MM.1S (cell line): ENCODE measurements around the gene ZNF862.

ENCODE experiments used
- DNase-seq: peaks from one replicate; pipeline ENCODE4 v3.0.0-alpha.2; 2015
- H2AFZ ChIP-seq: fragments of 300-600 bp; sonication (generic); 2 replicates; pipeline ENCODE4 v1.6.0; 2016; ENCODE audit warnings: antibody characterized with exemption, low read length
- H3F3A ChIP-seq: fragments of 300-600 bp; sonication (generic); 2 replicates; pipeline ENCODE4 v1.6.1; 2016; ENCODE audit warnings: mild to moderate bottlenecking, antibody characterized with exemption, low read length, moderate library complexity, mixed read lengths; ENCODE audit not compliant: insufficient read depth
- H3K27ac ChIP-seq: fragments of 300-600 bp; sonication (generic); 2 replicates; pipeline ENCODE4 v1.5.1; 2016; ENCODE audit warnings: mild to moderate bottlenecking, low read length
- H3K27me3 ChIP-seq: fragments of 300-600 bp; sonication (generic); replicated peaks from 2 replicates; pipeline ENCODE4 v1.6.0; 2016; ENCODE audit warnings: low read length; ENCODE audit not compliant: insufficient read depth
- H3K36me3 ChIP-seq: fragments of 300-600 bp; sonication (generic); replicated peaks from 2 replicates; pipeline ENCODE4 v1.6.1; 2016; ENCODE audit warnings: mild to moderate bottlenecking, low read length, mixed read lengths; ENCODE audit not compliant: insufficient read depth
- H3K4me1 ChIP-seq: fragments of 300-600 bp; sonication (generic); 2 replicates; pipeline ENCODE4 v1.6.1; 2016; ENCODE audit warnings: low read length, mixed read lengths
- H3K4me2 ChIP-seq: fragments of 300-600 bp; sonication (generic); 2 replicates; pipeline ENCODE4 v1.6.0; 2016; ENCODE audit warnings: low read depth, low read length
- H3K4me3 ChIP-seq: fragments of 300-600 bp; sonication (generic); 2 replicates; pipeline ENCODE4 v1.5.1; 2016; ENCODE audit warnings: low read length, mixed read lengths
- H3K79me2 ChIP-seq: fragments of 300-600 bp; sonication (generic); 2 replicates; pipeline ENCODE4 v1.6.1; 2016; ENCODE audit warnings: mixed run types, low read length, mixed read lengths
- H3K9ac ChIP-seq: fragments of 300-600 bp; sonication (generic); 2 replicates; pipeline ENCODE4 v1.6.1; 2016; ENCODE audit warnings: low read length, mixed read lengths
- H3K9me2 ChIP-seq: fragments of 300-600 bp; sonication (generic); replicated peaks from 2 replicates; pipeline ENCODE4 v1.6.1; 2016; ENCODE audit warnings: mild to moderate bottlenecking, low read length, mixed read lengths; ENCODE audit not compliant: insufficient read depth
- H3K9me3 ChIP-seq: fragments of 300-600 bp; sonication (generic); replicated peaks from 2 replicates; pipeline ENCODE4 v1.6.1; 2016; ENCODE audit warnings: mild to moderate bottlenecking, low read length, mixed read lengths; ENCODE audit not compliant: insufficient read depth
- H4K20me1 ChIP-seq: fragments of 300-600 bp; sonication (generic); 2 replicates; pipeline ENCODE4 v1.6.1; 2016; ENCODE audit warnings: mild to moderate bottlenecking, low read length, moderate library complexity, mixed read lengths; ENCODE audit not compliant: insufficient read depth
- CTCF ChIP-seq: fragments of 300-600 bp; sonication (generic); IDR thresholded peaks from 2 replicates; pipeline ENCODE4 v1.5.1; 2016; ENCODE audit warnings: antibody characterized with exemption, low read length, mixed read lengths
- EZH2 ChIP-seq: fragments of 300-600 bp; sonication (generic); optimal IDR thresholded peaks from 2 replicates; pipeline ENCODE3; 2017; ENCODE audit warnings: low read depth, mild to moderate bottlenecking, antibody characterized with exemption, low read length, mixed read lengths
- EZH2phosphoT487 ChIP-seq: fragments of 300-600 bp; sonication (generic); IDR thresholded peaks from 2 replicates; pipeline ENCODE4 v1.6.1; 2018; ENCODE audit warnings: antibody characterized with exemption, low read length

Gene ZNF862

DNA sequence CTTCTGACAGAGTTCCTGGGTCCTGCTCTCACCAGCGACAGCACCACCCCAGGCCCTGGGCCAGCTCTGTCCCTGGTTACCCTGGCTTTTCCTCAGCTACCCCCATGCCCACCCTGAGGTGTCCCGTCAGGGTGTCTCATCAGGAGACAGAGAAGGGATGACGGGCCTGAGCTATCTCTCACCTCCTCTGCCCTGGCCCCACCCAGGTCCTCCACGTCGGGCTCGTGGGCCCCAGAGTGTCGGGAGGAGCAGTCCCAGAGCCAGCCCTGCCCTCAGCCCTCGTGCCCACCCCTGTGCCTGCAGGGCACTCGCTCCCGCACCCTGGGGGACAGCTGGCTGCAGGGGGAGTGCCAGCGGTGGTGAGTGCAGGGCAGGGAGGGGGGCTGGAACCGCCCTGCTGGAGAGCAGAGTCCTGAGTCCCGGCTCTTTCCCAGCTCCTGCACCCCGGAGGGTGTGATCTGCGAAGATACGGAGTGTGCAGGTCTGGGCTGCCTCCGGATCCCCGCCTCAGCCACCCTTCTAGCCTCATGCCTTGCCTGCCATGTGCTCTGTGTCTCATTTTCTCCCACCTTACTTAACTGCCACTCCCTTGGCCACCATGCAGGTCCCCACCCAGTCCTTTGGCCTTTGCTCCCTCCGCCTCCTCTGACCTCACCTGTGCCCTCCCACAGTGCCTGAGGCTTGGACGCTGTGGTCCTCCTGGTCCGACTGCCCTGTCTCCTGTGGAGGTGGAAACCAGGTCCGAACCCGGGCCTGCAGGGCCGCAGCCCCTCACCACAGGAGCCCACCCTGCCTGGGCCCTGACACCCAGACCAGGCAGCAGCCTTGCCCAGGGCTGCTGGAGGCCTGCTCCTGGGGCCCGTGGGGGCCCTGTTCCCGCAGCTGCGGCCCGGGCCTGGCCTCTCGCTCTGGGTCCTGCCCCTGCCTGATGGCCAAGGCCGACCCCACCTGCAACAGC, 16.7 kb upstream of the ZNF862 start:
- peaks cover 100% of the 10 kb centered on the region for H3K27me3 ChIP-seq
- H3K27ac ChIP-seq: no peak overlapping the region
- no peak overlapping the region for H3K9ac ChIP-seq
- no peaks in the 10 kb centered on the region for H3K4me1 ChIP-seq
- H3K36me3 ChIP-seq: no peaks in the 10 kb centered on the region
- TF ChIP-seq EZH2phosphoT487 (no peak), EZH2 (no peak), CTCF (no peak)
- no peak overlapping the region for H3K4me2 ChIP-seq
- H3K79me2 ChIP-seq: no peaks in the 10 kb centered on the region
- DNase-seq: no peak
- H3K4me3 ChIP-seq: no peak overlapping the region
- H2AFZ ChIP-seq: no peak overlapping the region
- H4K20me1 ChIP-seq: no peaks in the 10 kb centered on the region
- H3K9me3 ChIP-seq: no peaks in the 10 kb centered on the region
- H3F3A ChIP-seq: no peaks in the 10 kb centered on the region
- H3K9me2 ChIP-seq: no peaks in the 10 kb centered on the region

DNA sequence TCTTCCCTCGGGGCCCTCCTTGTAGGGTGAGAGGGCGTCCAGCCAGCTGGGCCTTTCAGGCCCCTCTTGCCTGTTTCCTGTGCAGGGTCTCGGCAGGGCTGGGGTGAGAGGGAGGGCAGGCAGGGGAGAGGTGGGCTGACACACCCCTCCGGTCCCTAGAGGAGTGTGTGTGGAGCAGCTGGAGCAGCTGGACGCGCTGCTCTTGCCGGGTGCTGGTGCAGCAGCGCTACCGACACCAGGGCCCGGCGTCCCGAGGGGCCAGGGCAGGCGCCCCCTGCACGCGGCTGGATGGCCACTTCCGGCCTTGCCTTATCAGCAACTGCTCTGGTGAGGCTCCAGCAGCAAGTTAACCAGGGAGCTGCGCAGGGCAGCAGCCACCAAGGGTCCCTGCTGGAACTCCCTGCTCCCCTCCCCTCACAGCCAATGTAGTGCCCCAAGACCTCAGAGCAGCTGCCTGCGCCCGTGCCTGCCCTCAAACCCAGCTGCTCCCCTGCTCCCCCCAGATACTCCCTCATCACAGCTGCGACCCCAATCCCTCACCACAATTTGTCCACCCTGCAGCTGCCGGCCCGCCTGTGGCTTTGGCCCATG, 15.7 kb upstream of the ZNF862 start:
- no peaks in the 10 kb centered on the region for H3K36me3 ChIP-seq
- H3K9me3 ChIP-seq: no peaks in the 10 kb centered on the region
- no peak overlapping the region for H3K4me2 ChIP-seq
- H4K20me1 ChIP-seq: no peaks in the 10 kb centered on the region
- H3F3A ChIP-seq: no peaks in the 10 kb centered on the region
- H3K9me2 ChIP-seq: no peaks in the 10 kb centered on the region
- no peak overlapping the region for H3K4me3 ChIP-seq
- no peak for TF ChIP-seq EZH2
- no peak for TF ChIP-seq EZH2phosphoT487
- no peak for TF ChIP-seq CTCF
- H3K4me1 ChIP-seq: no peaks in the 10 kb centered on the region
- no peak overlapping the region for H3K27ac ChIP-seq
- H3K79me2 ChIP-seq: no peaks in the 10 kb centered on the region
- no peak for DNase-seq
- no peak overlapping the region for H3K9ac ChIP-seq
- no peak overlapping the region for H2AFZ ChIP-seq
- H3K27me3 ChIP-seq: peaks cover 99% of the 10 kb centered on the region

- H3K4me2 ChIP-seq: no peak overlapping the region
- H3K9me2 ChIP-seq: no peaks in the 10 kb centered on the region
- H3K4me1 ChIP-seq: no peaks in the 10 kb centered on the region
- H3K36me3 ChIP-seq: no peaks in the 10 kb centered on the region
- H3F3A ChIP-seq: no peaks in the 10 kb centered on the region
- DNase-seq: no peak
- no peak overlapping the region for H2AFZ ChIP-seq
- H3K27ac ChIP-seq: no peak overlapping the region
- no peak for TF ChIP-seq EZH2phosphoT487
- TF ChIP-seq CTCF: no peak
- no peak for TF ChIP-seq EZH2
- no peaks in the 10 kb centered on the region for H3K9me3 ChIP-seq
- peaks cover 99% of the 10 kb centered on the region for H3K27me3 ChIP-seq
- H3K4me3 ChIP-seq: no peak overlapping the region
- no peak overlapping the region for H3K9ac ChIP-seq
- no peaks in the 10 kb centered on the region for H3K79me2 ChIP-seq
- H4K20me1 ChIP-seq: no peaks in the 10 kb centered on the region
Measured at GRCh38 chr7:149823191-149823630, 15.0 kb upstream of the ZNF862 start.
